Measurements from ENCODE around the gene ADH1C. TPM values are rescaled to one million over a fixed set of nuclear protein-coding genes. Genes with fewer than 3 reads are reported as not detected.

The ADH1C gene
- total RNA-seq, 1 experiment from 2014 or later = not detected

DNA sequence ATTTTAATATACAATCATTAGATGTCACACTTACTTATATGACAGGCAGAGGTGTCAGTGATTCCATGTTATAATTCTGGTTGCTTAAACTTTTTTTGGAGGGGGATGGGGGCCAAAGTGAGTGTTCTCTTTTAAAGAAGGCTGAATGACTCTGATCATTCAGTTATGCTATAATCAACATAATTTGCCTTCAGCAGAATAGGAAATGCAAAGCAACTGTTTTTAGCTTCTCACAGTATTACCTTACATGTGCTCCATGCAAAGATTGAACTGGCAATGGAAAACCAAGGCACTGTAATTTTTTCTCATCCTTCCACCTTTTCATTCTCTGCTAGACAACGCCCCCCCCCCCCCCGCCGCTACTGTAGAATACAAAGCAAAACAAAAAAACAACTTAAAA lies 13.4 kb downstream of the ADH1C start:
- no CpG with 5 or more reads among the region's 3 CpGs for WGBS (ENCODE audit: extremely low coverage, insufficient read length, low lambda C conversion rate)
- Histone ChIP-seq H2BK12ac (ENCODE audit: insufficient read length, low read depth, low read length) (no peak overlapping the region), H2BK5ac (ENCODE audit: insufficient read length, low read length) (no peak overlapping the region), H3K79me1 (ENCODE audit: insufficient read depth, low read depth, low read length, poor library complexity, severe bottlenecking) (no peaks in the 10 kb centered on the region), H3K18ac (ENCODE audit: insufficient read length, low read depth, low read length) (no peak overlapping the region), H3K27ac (ENCODE audit: insufficient read length, low read depth, low read length) (no peak overlapping the region), H4K20me1 (ENCODE audit: control insufficient read depth, insufficient read depth, insufficient read length) (no peaks in the 10 kb centered on the region), H4K91ac (ENCODE audit: insufficient read length, low read depth, low read length) (no peak overlapping the region), H3K79me2 (ENCODE audit: insufficient read depth, low read length) (no peaks in the 10 kb centered on the region), H3K56ac (ENCODE audit: insufficient read length, low read depth, low read length) (no peak overlapping the region), H2BK15ac (ENCODE audit: low read depth, low read length) (no peak overlapping the region), H3K23me2 (ENCODE audit: insufficient read length, low read depth, low read length, poor library complexity, severe bottlenecking) (no peaks in the 10 kb centered on the region), H3K27me3 (ENCODE audit: insufficient read depth, low read length) (no peaks in the 10 kb centered on the region), H4K5ac (ENCODE audit: insufficient read length, low read depth, low read length) (no peak overlapping the region), H3K4ac (ENCODE audit: low read depth, low read length) (no peak overlapping the region), H3K9me3 (ENCODE audit: control insufficient read depth, low read depth, low read length) (no peaks in the 10 kb centered on the region), H4K8ac (replicated peaks; ENCODE audit: insufficient read length, low read depth, low read length) (no peak overlapping the region), H2BK20ac (ENCODE audit: low read depth, low read length, poor library complexity, severe bottlenecking) (no peak overlapping the region), H3T11ph (ENCODE audit: low read length) (no peak overlapping the region), H3K23ac (ENCODE audit: insufficient read length, low read depth, low read length) (no peak overlapping the region), H2AFZ (ENCODE audit: low read length) (no peak overlapping the region), H3K9ac (ENCODE audit: extremely low read depth, insufficient read length, low read length) (no peak overlapping the region), H3K4me2 (ENCODE audit: insufficient read depth, insufficient read length, low read length) (no peak overlapping the region), H3K14ac (ENCODE audit: insufficient read depth, low read length) (no peak overlapping the region), H2BK120ac (ENCODE audit: low read depth, low read length, poor library complexity, severe bottlenecking) (no peak overlapping the region), H3K4me1 (ENCODE audit: insufficient read depth, low read length) (no peaks in the 10 kb centered on the region), H2AK5ac (ENCODE audit: insufficient read length, low read length) (no peak overlapping the region)
- Mint-ChIP-seq H3K9me3 (no peaks in the 10 kb centered on the region), H3K27me3 (ENCODE audit: low read depth) (no peaks in the 10 kb centered on the region), H3K4me1 (no peaks in the 10 kb centered on the region), H3K4me3 (no peak overlapping the region), H3K36me3 (ENCODE audit: insufficient read depth in 1 of 3, low read depth in 3 of 3) (no peaks in the 10 kb centered on the region), H3K27ac (no peak overlapping the region)
- no peak for TF ChIP-seq CTCF (conservative IDR thresholded peaks at IDR 0.05)
- no peak for DNase-seq
